LNCaP clone FGC (cell line): ENCODE results near the gene NEK10.

Source experiments
- DNase-seq: peaks from one replicate; pipeline ENCODE4 v3.0.0-alpha.2; 2011; ENCODE audit warnings: low read depth
- H3K4me3 ChIP-seq: 2 replicates; pipeline ENCODE4 v1.5.1; 2011; ENCODE audit warnings: mild to moderate bottlenecking, low read depth, low read length, control low read depth
- CTCF ChIP-seq: IDR thresholded peaks from 2 replicates; pipeline ENCODE4 v1.5.1; 2012; ENCODE audit warnings: mild to moderate bottlenecking; ENCODE audit not compliant: control insufficient read depth, insufficient read depth; ENCODE audit errors: extremely low read depth

NEK10 gene

GRCh38 chr3:27358372-27358771 lies 10.8 kb downstream of the NEK10 start:
- TF ChIP-seq CTCF, result no peak
- no peak overlapping the region for H3K4me3 ChIP-seq
- DNase-seq, result no peak

GRCh38 chr3:27357665-27358258 lies 11.4 kb downstream of the NEK10 start:
- peak; percentile 80 for TF ChIP-seq CTCF
- DNase-seq, result no peak

GRCh38 chr3:27356976-27357375 lies 12.2 kb downstream of the NEK10 start:
- TF ChIP-seq CTCF, result no peak
- H3K4me3 ChIP-seq, result no peak overlapping the region
- no peak for DNase-seq

More at GRCh38 chr3:27357665-27358258, 11.4 kb downstream of the NEK10 start:
- H3K4me3 ChIP-seq, result no peak overlapping the region

GRCh38 chr3:27354588-27355203 lies 14.5 kb downstream of the NEK10 start:
- no peak for TF ChIP-seq CTCF
- DNase-seq, result no peak
- H3K4me3 ChIP-seq, result no peak overlapping the region

GRCh38 chr3:27354161-27354560 lies 15.0 kb downstream of the NEK10 start:
- DNase-seq, result no peak
- no peak overlapping the region for H3K4me3 ChIP-seq
- no peak for TF ChIP-seq CTCF

- DNase-seq, result no peak
- TF ChIP-seq CTCF, result no peak
- H3K4me3 ChIP-seq, result no peak overlapping the region
Observed at GRCh38 chr3:27353221-27353620, 16.0 kb downstream of the NEK10 start.

- DNase-seq, result no peak
- no peak overlapping the region for H3K4me3 ChIP-seq
- no peak for TF ChIP-seq CTCF
Observed at GRCh38 chr3:27352047-27352446, 17.1 kb downstream of the NEK10 start.
